Loucy (cell line): ENCODE measurements around the gene ALDH1A3.

Experiments
- H2AFZ ChIP-seq: fragments of 200-600 bp; sonication (generic); 2 replicates; pipeline ENCODE4 v1.6.0; 2016; ENCODE audit warnings: antibody characterized with exemption, mild to moderate bottlenecking, low read length, moderate library complexity
- H3F3A ChIP-seq: fragments of 200-600 bp; 2 replicates; pipeline ENCODE4 v1.6.0; 2016; ENCODE audit warnings: antibody characterized with exemption, low read depth, mild to moderate bottlenecking
- H3K27me3 ChIP-seq: fragments of 200-600 bp; sonication (generic); 2 replicates; pipeline ENCODE4 v1.6.1; 2014; ENCODE audit warnings: low read length, mild to moderate bottlenecking; ENCODE audit not compliant: insufficient read depth, poor library complexity, severe bottlenecking
- H3K36me3 ChIP-seq: fragments of 200-600 bp; sonication (generic); 2 replicates; pipeline ENCODE4 v1.6.1; 2016; ENCODE audit warnings: low read length; ENCODE audit not compliant: insufficient read depth
- H3K4me1 ChIP-seq: fragments of 200-600 bp; sonication (generic); 2 replicates; pipeline ENCODE4 v1.5.1; 2014; ENCODE audit warnings: low read length, mild to moderate bottlenecking; ENCODE audit not compliant: insufficient read depth, poor library complexity, severe bottlenecking
- H3K4me2 ChIP-seq: fragments of 200-600 bp; sonication (generic); 2 replicates; pipeline ENCODE4 v1.6.0; 2014; ENCODE audit warnings: antibody characterized with exemption, low read length, low read depth, mild to moderate bottlenecking; ENCODE audit not compliant: poor library complexity, severe bottlenecking
- H3K4me3 ChIP-seq: fragments of 200-600 bp; sonication (generic); 2 replicates; pipeline ENCODE4 v1.5.1; 2014; ENCODE audit warnings: low read length, mild to moderate bottlenecking, mixed read lengths; ENCODE audit not compliant: poor library complexity, severe bottlenecking
- H3K79me2 ChIP-seq: fragments of 200-600 bp; sonication (generic); 2 replicates; pipeline ENCODE4 v1.6.1; 2014; ENCODE audit warnings: low read length; ENCODE audit not compliant: insufficient read depth
- H3K9ac ChIP-seq: fragments of 200-600 bp; sonication (generic); 2 replicates; pipeline ENCODE4 v1.6.0; 2014; ENCODE audit warnings: mild to moderate bottlenecking, low read depth, low read length, moderate library complexity; ENCODE audit not compliant: poor library complexity, severe bottlenecking
- H3K9me2 ChIP-seq: fragments of 200-600 bp; sonication (generic); replicated peaks from 2 replicates; pipeline ENCODE4 v1.6.1; 2016; ENCODE audit warnings: low read depth, low read length, mixed read lengths
- H3K9me3 ChIP-seq: fragments of 200-600 bp; sonication (generic); 2 replicates; pipeline ENCODE4 v1.6.1; 2014; ENCODE audit warnings: mild to moderate bottlenecking, antibody characterized with exemption, low read length, low read depth; ENCODE audit not compliant: insufficient read depth
- H4K20me1 ChIP-seq: fragments of 200-600 bp; sonication (generic); 2 replicates; pipeline ENCODE4 v1.6.0; 2014; ENCODE audit warnings: antibody characterized with exemption, low read length, mild to moderate bottlenecking; ENCODE audit not compliant: insufficient read depth, poor library complexity, severe bottlenecking
- EZH2phosphoT487 ChIP-seq: fragments of 200-600 bp; IDR thresholded peaks from 2 replicates; pipeline ENCODE4 v1.6.1; 2018; ENCODE audit warnings: antibody characterized with exemption, mild to moderate bottlenecking, moderate library complexity, borderline replicate concordance
- TF ChIP-seq, protein P1 (sequence below): fragments of 200-600 bp; sonication (generic); conservative IDR thresholded peaks from 2 replicates; pipeline ENCODE4 v1.5.1; 2014; ENCODE audit warnings: mild to moderate bottlenecking, antibody characterized with exemption, low read length

Gene ALDH1A3

DNA sequence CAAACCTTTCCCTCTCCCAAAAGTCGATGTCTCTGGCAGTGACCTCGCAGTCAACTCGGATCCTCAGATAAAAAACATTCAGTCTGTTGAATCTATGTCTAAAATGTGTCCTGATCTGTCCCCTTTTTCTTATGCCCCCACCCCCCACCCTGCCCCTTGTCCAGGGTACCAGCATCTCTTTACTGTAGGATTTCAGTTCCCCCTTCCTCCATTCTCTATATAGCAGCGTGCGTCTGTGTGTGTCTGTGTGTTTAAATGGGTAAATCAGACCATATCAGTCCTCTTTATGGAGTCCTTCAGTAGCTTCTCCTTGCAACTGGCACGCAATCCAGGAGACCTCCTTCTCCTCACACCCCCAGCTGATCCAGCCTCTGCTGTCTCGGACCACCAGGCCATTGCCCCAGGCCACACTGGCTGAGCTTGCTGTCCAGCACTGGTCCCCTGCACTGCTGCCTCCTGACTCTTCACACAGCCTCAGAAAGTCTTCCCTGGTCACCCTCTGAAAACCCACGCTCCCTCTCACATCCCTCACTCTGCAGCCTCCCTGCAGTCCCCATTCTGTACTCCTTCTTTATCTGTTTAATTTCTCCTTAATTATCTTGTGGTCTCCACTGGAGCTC is 41.0 kb downstream of the ALDH1A3 start:
- no peaks in the 10 kb centered on the region for H3K36me3 ChIP-seq
- H3K79me2 ChIP-seq, result no peaks in the 10 kb centered on the region
- no peak overlapping the region for H2AFZ ChIP-seq
- H3K27me3 ChIP-seq, result no peaks in the 10 kb centered on the region
- H4K20me1 ChIP-seq, result no peaks in the 10 kb centered on the region
- TF ChIP-seq, protein P1, sequence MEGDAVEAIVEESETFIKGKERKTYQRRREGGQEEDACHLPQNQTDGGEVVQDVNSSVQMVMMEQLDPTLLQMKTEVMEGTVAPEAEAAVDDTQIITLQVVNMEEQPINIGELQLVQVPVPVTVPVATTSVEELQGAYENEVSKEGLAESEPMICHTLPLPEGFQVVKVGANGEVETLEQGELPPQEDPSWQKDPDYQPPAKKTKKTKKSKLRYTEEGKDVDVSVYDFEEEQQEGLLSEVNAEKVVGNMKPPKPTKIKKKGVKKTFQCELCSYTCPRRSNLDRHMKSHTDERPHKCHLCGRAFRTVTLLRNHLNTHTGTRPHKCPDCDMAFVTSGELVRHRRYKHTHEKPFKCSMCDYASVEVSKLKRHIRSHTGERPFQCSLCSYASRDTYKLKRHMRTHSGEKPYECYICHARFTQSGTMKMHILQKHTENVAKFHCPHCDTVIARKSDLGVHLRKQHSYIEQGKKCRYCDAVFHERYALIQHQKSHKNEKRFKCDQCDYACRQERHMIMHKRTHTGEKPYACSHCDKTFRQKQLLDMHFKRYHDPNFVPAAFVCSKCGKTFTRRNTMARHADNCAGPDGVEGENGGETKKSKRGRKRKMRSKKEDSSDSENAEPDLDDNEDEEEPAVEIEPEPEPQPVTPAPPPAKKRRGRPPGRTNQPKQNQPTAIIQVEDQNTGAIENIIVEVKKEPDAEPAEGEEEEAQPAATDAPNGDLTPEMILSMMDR, result no peak
- TF ChIP-seq EZH2phosphoT487, result no peak
- no peaks in the 10 kb centered on the region for H3K9me2 ChIP-seq
- no peaks in the 10 kb centered on the region for H3K9me3 ChIP-seq
- no peaks in the 10 kb centered on the region for H3F3A ChIP-seq
- no peak overlapping the region for H3K9ac ChIP-seq
- H3K4me2 ChIP-seq, result no peak overlapping the region
- H3K4me1 ChIP-seq, result no peaks in the 10 kb centered on the region
- no peak overlapping the region for H3K4me3 ChIP-seq

DNA sequence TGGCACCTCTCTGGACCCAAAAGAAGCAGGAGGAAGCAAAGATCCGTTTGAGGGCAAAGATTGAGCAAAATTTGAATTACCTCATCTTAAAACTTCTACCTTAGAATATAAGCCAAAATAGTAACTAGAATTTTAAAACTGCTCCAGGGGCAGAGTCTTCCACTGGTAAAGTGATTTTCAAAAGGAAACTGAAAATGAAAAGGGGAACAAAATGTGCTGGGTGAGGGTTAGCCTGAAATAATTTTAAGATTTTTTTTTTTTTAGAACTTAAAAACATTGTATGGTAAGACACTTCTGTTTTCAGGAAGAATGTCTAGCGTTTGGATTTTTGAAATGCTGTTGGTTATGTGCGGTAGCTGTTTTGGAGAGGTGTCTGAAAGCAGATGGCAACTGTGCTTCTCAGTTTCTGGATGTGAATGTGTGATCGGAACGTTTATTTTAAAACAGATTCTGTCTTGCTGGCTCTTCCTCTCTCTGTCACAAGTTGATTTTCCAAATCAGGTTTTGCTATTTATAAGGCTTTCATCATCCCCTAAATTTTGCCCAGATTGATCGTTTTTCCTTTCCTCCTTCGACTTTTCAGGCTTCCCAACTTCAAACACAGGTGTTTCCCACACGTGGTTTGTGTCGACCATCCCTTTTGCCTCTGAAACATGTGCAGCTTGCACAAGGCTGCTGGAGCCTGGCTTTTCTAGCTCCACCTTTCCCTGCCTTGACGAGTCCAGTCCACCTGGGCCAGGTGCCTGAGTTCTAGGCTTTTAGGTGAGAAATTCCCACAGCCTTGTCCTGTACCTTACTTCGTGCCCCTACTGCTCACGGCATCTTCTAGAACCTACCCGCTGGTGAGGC is 42.8 kb downstream of the ALDH1A3 start:
- Histone ChIP-seq H4K20me1 (no peaks in the 10 kb centered on the region), H3K9me2 (no peaks in the 10 kb centered on the region), H3K9me3 (no peaks in the 10 kb centered on the region), H2AFZ (no peak overlapping the region), H3K4me3 (no peak overlapping the region), H3K4me1 (no peaks in the 10 kb centered on the region), H3K36me3 (no peaks in the 10 kb centered on the region), H3K79me2 (no peaks in the 10 kb centered on the region), H3K9ac (no peak overlapping the region), H3F3A (no peaks in the 10 kb centered on the region), H3K4me2 (no peak overlapping the region), H3K27me3 (no peaks in the 10 kb centered on the region)
- TF ChIP-seq, protein P1, result no peak
- no peak for TF ChIP-seq EZH2phosphoT487

DNA sequence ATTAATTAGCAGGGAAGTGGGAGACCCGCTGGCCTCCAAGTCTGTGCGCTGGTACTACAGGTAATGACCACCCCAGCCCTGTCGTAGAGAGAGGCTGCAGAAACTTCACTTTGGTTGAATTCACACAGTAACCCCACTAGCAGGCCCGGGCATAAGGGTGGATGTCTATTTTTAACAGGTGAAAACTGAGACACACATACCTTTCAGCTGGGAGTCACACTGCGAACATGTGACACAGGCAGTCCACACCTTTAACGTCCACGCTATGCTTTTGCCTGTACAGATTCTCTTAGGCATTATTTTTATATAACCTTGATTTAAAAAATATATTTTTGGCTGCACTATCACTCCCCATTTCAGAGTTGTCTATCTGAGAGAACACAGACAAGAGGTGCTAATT is 43.4 kb downstream of the ALDH1A3 start:
- H3K36me3 ChIP-seq, result no peaks in the 10 kb centered on the region
- TF ChIP-seq, protein P1, result no peak
- no peak for TF ChIP-seq EZH2phosphoT487
- no peak overlapping the region for H3K9ac ChIP-seq
- H4K20me1 ChIP-seq, result no peaks in the 10 kb centered on the region
- no peak overlapping the region for H3K4me2 ChIP-seq
- H3K27me3 ChIP-seq, result no peaks in the 10 kb centered on the region
- no peaks in the 10 kb centered on the region for H3K79me2 ChIP-seq
- H3F3A ChIP-seq, result no peaks in the 10 kb centered on the region
- no peak overlapping the region for H3K4me3 ChIP-seq
- H3K9me2 ChIP-seq, result no peaks in the 10 kb centered on the region
- no peak overlapping the region for H2AFZ ChIP-seq
- H3K9me3 ChIP-seq, result no peaks in the 10 kb centered on the region
- H3K4me1 ChIP-seq, result no peaks in the 10 kb centered on the region
